Prostate gland (tissue), 2 donors: Measurements from ENCODE around the gene SEPHS1. TPM values are rescaled to one million over a fixed set of nuclear protein-coding genes. Genes with fewer than 3 reads are reported as not detected.

Experiments
- DNase-seq: peaks from one replicate; pipeline ENCODE4 v3.0.0-alpha.2; 2019; ENCODE audit warnings: low spot score
- H3K27ac ChIP-seq, 2 donors: fragments of 200-600 bp; sonication (generic); 2 replicates each; pipeline ENCODE4 v1.5.1; 2017 to 2019
- H3K27me3 ChIP-seq: fragments of 200-600 bp; sonication (generic); replicated peaks from 2 replicates; pipeline ENCODE4 v1.5.1; 2019; ENCODE audit not compliant: insufficient read depth
- H3K36me3 ChIP-seq, 2 donors: fragments of 200-600 bp; sonication (generic); 1 replicate in 1 of 2; 2 replicates in 1 of 2; pipeline versions ENCODE4 v1.5.1 to v1.8.1; 2017 to 2019
- H3K4me1 ChIP-seq: fragments of 200-600 bp; sonication (generic); replicated peaks from 2 replicates; pipeline ENCODE4 v1.5.1; 2019
- H3K4me3 ChIP-seq, 2 donors: fragments of 200-600 bp; sonication (generic); 2 replicates each; pipeline ENCODE4 v1.5.1; 2017 to 2019
- H3K9me3 ChIP-seq: fragments of 200-600 bp; sonication (generic); 2 replicates; pipeline ENCODE4 v1.5.1; 2017
- CTCF ChIP-seq, 4 experiments: fragments of 200-600 bp in 2 of 4; fragments of 450-650 bp in 2 of 4; sonication (generic) in 2 of 4; IDR thresholded peaks; 1 replicate in 3 of 4; 2 replicates in 1 of 4; pipeline ENCODE4 v1.5.1; 2016 to 2019; ENCODE audit warnings: antibody characterized with exemption in 4 of 4, mild to moderate bottlenecking in 2 of 4, moderate library complexity in 2 of 4
- POLR2A ChIP-seq: fragments of 450-650 bp; IDR thresholded peaks from one replicate; pipeline ENCODE4 v1.6.1; 2016; ENCODE audit warnings: antibody characterized with exemption, mild to moderate bottlenecking
- POLR2AphosphoS5 ChIP-seq: sonication (generic); formaldehyde crosslinking; IDR thresholded peaks from one replicate; pipeline ENCODE4 v1.6.1; 2017; ENCODE audit warnings: antibody characterized with exemption
- WGBS: methylation state at CpG from one replicate; pipeline ENCODE4 v1.1.5; 2018; 5-methylcytosine and 5-hydroxymethylcytosine counted together
- intact Hi-C: fragments of 100-400 bp; cut with DNase I; formaldehyde crosslinking; loops from one replicate; pipeline ENCODE4 v1.14.2; 2022
- total RNA-seq, 2 donors: library from RNA; depleted of rRNA; stranded (reverse); fragments of >200 nt; gene quantifications; one replicate each; pipeline ENCODE4 v1.1.0, GENCODE V29; 2016

SEPHS1 gene
- total RNA-seq, 2 donors from 2014 or later = 41.1 to 60.9 TPM

- Histone ChIP-seq H3K9me3 (no peaks in the 10 kb centered on the region), H3K4me3 (no peak overlapping the region), H3K36me3 (no peaks in the 10 kb centered on the region), H3K4me1 (no peaks in the 10 kb centered on the region), H3K27ac (no peak overlapping the region), H3K27me3 (no peaks in the 10 kb centered on the region)
- no peak for DNase-seq
- TF ChIP-seq CTCF (IDR thresholded peaks at IDR 0.05) (no peak), POLR2A (no peak), POLR2AphosphoS5 (no peak)
- intact Hi-C loops = no loop called here
- 91% methylated on average over 6 of the region's 6 CpGs for WGBS
Measured at GRCh38 chr10:13306103-13306502, 42.0 kb downstream of the SEPHS1 start.

DNA sequence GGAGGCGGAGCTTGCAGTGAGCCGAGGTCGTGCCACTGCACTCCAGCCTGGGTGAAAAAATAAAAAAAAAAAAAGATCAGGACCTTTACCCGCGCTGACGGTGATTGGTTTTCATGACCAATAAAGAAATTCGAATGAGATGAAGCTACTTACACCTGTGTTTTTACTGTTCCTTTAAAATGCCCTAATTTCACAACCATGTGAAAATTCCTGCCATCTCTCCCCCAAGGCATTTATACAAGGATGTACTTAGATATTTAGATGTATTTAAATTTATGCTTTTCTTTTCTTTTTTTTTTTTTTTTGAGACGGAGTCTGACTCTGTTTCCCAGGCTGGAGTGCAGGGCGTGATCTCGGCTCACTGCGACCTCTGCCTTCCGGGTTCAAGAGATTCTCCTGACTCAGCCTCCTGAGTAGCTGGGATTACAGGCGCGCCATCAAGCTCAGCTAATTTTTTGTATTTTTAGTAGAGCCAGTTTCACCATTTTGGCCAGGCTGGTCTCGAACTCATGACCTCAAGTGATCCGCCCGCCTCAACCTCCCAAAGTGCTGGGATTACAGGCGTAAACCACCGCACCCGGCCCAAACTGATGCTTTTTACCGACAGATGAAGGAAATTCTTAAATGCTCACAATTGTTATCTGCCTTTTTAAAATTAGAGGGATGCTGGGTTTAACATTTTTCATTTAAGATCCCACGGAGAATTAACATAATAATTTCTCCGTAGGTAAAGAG lies 45.1 kb downstream of the SEPHS1 start:
- no peaks in the 10 kb centered on the region for H3K4me1 ChIP-seq
- intact Hi-C loops = loop anchor here (2.0 kb wide), 1 partner anchor 142 kb away; the partner anchor contains the start of gene MCM10
- H3K27ac ChIP-seq = peak overlapping the region; percentile 91 to 92
- H3K27me3 ChIP-seq = no peaks in the 10 kb centered on the region
- TF ChIP-seq CTCF (IDR thresholded peaks at IDR 0.05) = no peak
- no peak for TF ChIP-seq POLR2A
- TF ChIP-seq POLR2AphosphoS5 = no peak
- H3K4me3 ChIP-seq = peak overlapping the region in 1 of 2 donors; percentile 44
- H3K9me3 ChIP-seq = no peaks in the 10 kb centered on the region
- no peak for DNase-seq
- no peaks in the 10 kb centered on the region for H3K36me3 ChIP-seq
- 84% methylated on average over 23 of the region's 23 CpGs for WGBS

- intact Hi-C loops = loop anchor here (2.0 kb wide), 1 partner anchor 47 kb away; no protein-coding TSS in a partner anchor
- Histone ChIP-seq H3K27ac (peak within 1 kb of the TSS; percentile 95 to 98), H3K27me3 (no peaks in the 10 kb centered on the region), H3K4me3 (peak within 1 kb of the TSS; percentile 67 to 97), H3K9me3 (no peaks in the 10 kb centered on the region), H3K36me3 (no peaks in the 10 kb centered on the region), H3K4me1 (no peaks in the 10 kb centered on the region)
- peak; percentile 77 for TF ChIP-seq POLR2AphosphoS5
- peak in 1 of 4 experiments; percentile 16 for TF ChIP-seq CTCF (IDR thresholded peaks at IDR 0.05)
- TF ChIP-seq POLR2A = peak; percentile 88
- DNase-seq = peak; percentile 89
- under 1% methylated on average over 81 of the region's 88 CpGs for WGBS
Measured at GRCh38 chr10:13299437-13300287, 48.4 kb downstream of the SEPHS1 start, which contains the start of gene PHYH. Gene PHYH (minus strand): TSS chr10:13300064. CDS start chr10:13300042, 22 bp downstream.

DNA sequence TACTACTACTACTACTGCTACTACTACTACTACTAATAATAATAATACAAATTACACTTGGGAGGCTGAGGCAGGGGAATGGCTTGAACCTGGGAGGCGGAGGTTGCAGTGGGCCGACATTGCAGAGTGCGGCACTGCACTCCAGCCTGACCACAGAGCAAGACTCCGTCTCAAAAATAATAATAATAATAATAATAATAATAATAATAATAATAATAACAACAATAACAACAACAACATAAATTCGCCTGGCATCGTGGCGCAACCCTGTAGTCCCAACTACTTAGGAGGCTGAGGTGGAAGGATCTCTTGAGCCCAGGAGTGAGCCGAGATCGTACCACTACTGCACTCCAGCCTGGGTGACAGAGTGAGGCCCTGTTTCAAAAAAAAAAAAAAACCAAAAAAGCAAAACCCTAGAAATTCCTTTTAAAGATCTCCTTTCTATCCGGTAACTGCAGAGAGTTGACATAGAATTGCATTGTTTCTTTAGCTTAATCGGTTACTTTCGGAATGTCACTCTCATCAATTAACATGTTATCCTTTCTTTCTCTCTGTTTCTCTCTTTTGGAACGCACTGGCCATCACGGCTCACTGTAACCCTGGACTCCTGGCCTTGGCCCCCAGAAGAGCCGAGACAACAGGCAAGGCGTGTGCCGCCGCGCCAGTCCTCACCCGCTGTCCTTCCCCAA lies 49.2 kb downstream of the SEPHS1 start:
- Histone ChIP-seq H3K36me3 (peaks cover 0 to 3% of the 10 kb centered on the region in 2 donors), H3K27me3 (no peaks in the 10 kb centered on the region), H3K27ac (peak overlapping the region; percentile 95 to 98), H3K9me3 (no peaks in the 10 kb centered on the region), H3K4me3 (peak overlapping the region; percentile 67 to 97), H3K4me1 (no peaks in the 10 kb centered on the region)
- 43% methylated on average over 20 of the region's 20 CpGs for WGBS
- no peak for TF ChIP-seq POLR2A
- peak in 1 of 4 experiments; percentile 3 for TF ChIP-seq CTCF (IDR thresholded peaks at IDR 0.05)
- no peak for TF ChIP-seq POLR2AphosphoS5
- DNase-seq = no peak
- intact Hi-C loops = no loop called here
